SK-N-SH treated with all-trans-retinoic acid at 6 μM for 48 hours (cell line): ENCODE measurements around the gene GHRHR.
A peak's percentile ranks its signal among the peaks of the same experiment; 100 is the strongest.

ENCODE experiments used
- ATAC-seq: fragments of 200-7000 bp; cut with Tn5 transposase; 3 replicates; pipeline ENCODE4 v1.9.1; 2020; ENCODE audit warnings: mild to moderate bottlenecking, moderate library complexity
- ARNTL ChIP-seq: fragments of 450-650 bp; formaldehyde crosslinking; IDR thresholded peaks from 2 replicates; pipeline ENCODE4 v1.5.0; 2020; ENCODE audit warnings: low read depth, mild to moderate bottlenecking, moderate library complexity, borderline replicate concordance
- BACH2 ChIP-seq: fragments of 250-450 bp; sonication (Bioruptor Pico); IDR thresholded peaks from 2 replicates; pipeline ENCODE4 v1.9.0; 2021; ENCODE audit warnings: mild to moderate bottlenecking, borderline replicate concordance
- CSDC2 ChIP-seq: fragments of 250-450 bp; sonication (Bioruptor Pico); IDR thresholded peaks from 2 replicates; pipeline ENCODE4 v1.5.0; 2020; ENCODE audit warnings: mild to moderate bottlenecking, moderate library complexity
- ESRRG ChIP-seq: fragments of 250-450 bp; sonication (Bioruptor Pico); IDR thresholded peaks from 2 replicates; pipeline ENCODE4 v1.6.1; 2021; ENCODE audit warnings: mild to moderate bottlenecking
- GLIS3 ChIP-seq: fragments of 250-450 bp; sonication (Bioruptor Pico); IDR thresholded peaks from 2 replicates; pipeline ENCODE4 v1.5.0; 2020; ENCODE audit warnings: mild to moderate bottlenecking, moderate library complexity
- ISL1 ChIP-seq: fragments of 250-450 bp; sonication (Bioruptor Pico); IDR thresholded peaks from 2 replicates; pipeline ENCODE4 v2.1.2; 2022; ENCODE audit warnings: mild to moderate bottlenecking, moderate library complexity
- OSR1 ChIP-seq: fragments of 250-450 bp; sonication (Bioruptor Pico); IDR thresholded peaks from 2 replicates; pipeline ENCODE4 v1.8.0; 2022; ENCODE audit warnings: moderate library complexity, mild to moderate bottlenecking, inconsistent platforms
- PATZ1 ChIP-seq: fragments of 250-450 bp; sonication (Bioruptor Pico); IDR thresholded peaks from 2 replicates; pipeline ENCODE4 v1.8.0; 2020; ENCODE audit warnings: mild to moderate bottlenecking, moderate library complexity, borderline replicate concordance
- POU6F1 ChIP-seq: fragments of 250-450 bp; sonication (Bioruptor Pico); IDR thresholded peaks from 2 replicates; pipeline ENCODE4 v1.8.0; 2021; ENCODE audit warnings: low read depth, mild to moderate bottlenecking, moderate library complexity, borderline replicate concordance
- PPARA ChIP-seq: fragments of 250-450 bp; sonication (Bioruptor Pico); IDR thresholded peaks from 2 replicates; pipeline ENCODE4 v1.5.0; 2020; ENCODE audit warnings: mild to moderate bottlenecking, borderline replicate concordance
- RARB ChIP-seq: fragments of 250-450 bp; sonication (Bioruptor Pico); IDR thresholded peaks from 2 replicates; pipeline ENCODE4 v1.8.0; 2021; ENCODE audit warnings: mild to moderate bottlenecking, moderate library complexity
- SNAI2 ChIP-seq: fragments of 250-450 bp; sonication (Bioruptor Pico); IDR thresholded peaks from 2 replicates; pipeline ENCODE4 v1.5.0; 2020; ENCODE audit warnings: mild to moderate bottlenecking, moderate library complexity
- TCF4 ChIP-seq: fragments of 250-450 bp; sonication (Bioruptor Pico); IDR thresholded peaks from 2 replicates; pipeline ENCODE4 v1.8.0; 2021; ENCODE audit warnings: mild to moderate bottlenecking, moderate library complexity, borderline replicate concordance
- TOX ChIP-seq: fragments of 250-450 bp; sonication (Bioruptor Pico); IDR thresholded peaks from 2 replicates; pipeline ENCODE4 v1.8.0; 2021; ENCODE audit warnings: mild to moderate bottlenecking, moderate library complexity, borderline replicate concordance
- TSHZ2 ChIP-seq: fragments of 250-450 bp; sonication (Bioruptor Pico); IDR thresholded peaks from 2 replicates; pipeline ENCODE4 v1.5.0; 2020; ENCODE audit warnings: mild to moderate bottlenecking, moderate library complexity
- ZC3H10 ChIP-seq: fragments of 250-450 bp; sonication (Bioruptor Pico); IDR thresholded peaks from 2 replicates; pipeline ENCODE4 v1.5.1; 2021; ENCODE audit warnings: mild to moderate bottlenecking, moderate library complexity
- ZFP3 ChIP-seq: fragments of 250-450 bp; sonication (Bioruptor Pico); IDR thresholded peaks from 2 replicates; pipeline ENCODE4 v1.5.0; 2020; ENCODE audit warnings: mild to moderate bottlenecking, moderate library complexity
- ZFP30 ChIP-seq: fragments of 450-650 bp; formaldehyde crosslinking; IDR thresholded peaks from 2 replicates; pipeline ENCODE4 v1.5.0; 2022; ENCODE audit warnings: mild to moderate bottlenecking, moderate library complexity
- ZNF565 ChIP-seq: fragments of 450-650 bp; formaldehyde crosslinking; conservative IDR thresholded peaks from 2 replicates; pipeline ENCODE4 v1.5.0; 2020; ENCODE audit warnings: low read depth, mild to moderate bottlenecking, moderate library complexity
- ZNF70 ChIP-seq: fragments of 450-650 bp; formaldehyde crosslinking; IDR thresholded peaks from 2 replicates; pipeline ENCODE4 v1.5.0; 2020; ENCODE audit warnings: mild to moderate bottlenecking, moderate library complexity
- ZNF8 ChIP-seq: fragments of 450-650 bp; formaldehyde crosslinking; IDR thresholded peaks from 2 replicates; pipeline ENCODE4 v1.5.0; 2020; ENCODE audit warnings: mild to moderate bottlenecking, moderate library complexity
- TF ChIP-seq, protein P1 (sequence below): fragments of 250-450 bp; sonication (Bioruptor Pico); IDR thresholded peaks from 2 replicates; pipeline ENCODE4 v1.5.1; 2020; ENCODE audit warnings: low read depth, mild to moderate bottlenecking, moderate library complexity
- TF ChIP-seq, protein P2 (sequence below): fragments of 250-450 bp; sonication (Bioruptor Pico); IDR thresholded peaks from 2 replicates; pipeline ENCODE4 v1.5.1; 2021; ENCODE audit warnings: mild to moderate bottlenecking, moderate library complexity

GHRHR gene

DNA sequence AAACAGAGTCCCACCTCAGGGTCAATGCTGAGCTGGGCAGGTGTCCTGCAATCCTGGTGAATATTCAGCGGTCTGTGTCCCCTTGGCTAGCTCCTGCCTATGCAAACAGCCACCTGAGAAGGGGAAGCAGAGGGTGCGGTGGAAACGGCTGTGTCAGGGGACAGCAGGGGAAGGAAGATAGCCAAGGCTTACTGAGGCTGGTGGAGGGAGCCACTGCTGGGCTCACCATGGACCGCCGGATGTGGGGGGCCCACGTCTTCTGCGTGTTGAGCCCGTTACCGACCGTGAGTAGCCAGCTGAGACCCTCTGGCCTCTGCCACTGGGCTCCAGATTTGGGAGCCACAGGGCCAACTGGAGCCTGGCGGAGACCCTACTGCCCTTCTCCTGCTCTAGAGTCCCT is at the start of gene GHRHR:
TSS of gene GHRHR (plus strand) at position 112 of the 400 bp plus-strand sequence. CDS start at position 228, 116 bp downstream.
- TF ChIP-seq TCF4 (CRISPR knock-in tag), result no peak
- no peak for TF ChIP-seq CSDC2
- no peak for TF ChIP-seq ZC3H10
- TF ChIP-seq, protein P1, sequence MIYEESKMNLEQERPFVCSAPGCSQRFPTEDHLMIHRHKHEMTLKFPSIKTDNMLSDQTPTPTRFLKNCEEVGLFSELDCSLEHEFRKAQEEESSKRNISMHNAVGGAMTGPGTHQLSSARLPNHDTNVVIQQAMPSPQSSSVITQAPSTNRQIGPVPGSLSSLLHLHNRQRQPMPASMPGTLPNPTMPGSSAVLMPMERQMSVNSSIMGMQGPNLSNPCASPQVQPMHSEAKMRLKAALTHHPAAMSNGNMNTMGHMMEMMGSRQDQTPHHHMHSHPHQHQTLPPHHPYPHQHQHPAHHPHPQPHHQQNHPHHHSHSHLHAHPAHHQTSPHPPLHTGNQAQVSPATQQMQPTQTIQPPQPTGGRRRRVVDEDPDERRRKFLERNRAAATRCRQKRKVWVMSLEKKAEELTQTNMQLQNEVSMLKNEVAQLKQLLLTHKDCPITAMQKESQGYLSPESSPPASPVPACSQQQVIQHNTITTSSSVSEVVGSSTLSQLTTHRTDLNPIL (CRISPR knock-in tag), result no peak
- TF ChIP-seq BACH2, result no peak
- no peak for TF ChIP-seq ZFP3
- TF ChIP-seq, protein P2, sequence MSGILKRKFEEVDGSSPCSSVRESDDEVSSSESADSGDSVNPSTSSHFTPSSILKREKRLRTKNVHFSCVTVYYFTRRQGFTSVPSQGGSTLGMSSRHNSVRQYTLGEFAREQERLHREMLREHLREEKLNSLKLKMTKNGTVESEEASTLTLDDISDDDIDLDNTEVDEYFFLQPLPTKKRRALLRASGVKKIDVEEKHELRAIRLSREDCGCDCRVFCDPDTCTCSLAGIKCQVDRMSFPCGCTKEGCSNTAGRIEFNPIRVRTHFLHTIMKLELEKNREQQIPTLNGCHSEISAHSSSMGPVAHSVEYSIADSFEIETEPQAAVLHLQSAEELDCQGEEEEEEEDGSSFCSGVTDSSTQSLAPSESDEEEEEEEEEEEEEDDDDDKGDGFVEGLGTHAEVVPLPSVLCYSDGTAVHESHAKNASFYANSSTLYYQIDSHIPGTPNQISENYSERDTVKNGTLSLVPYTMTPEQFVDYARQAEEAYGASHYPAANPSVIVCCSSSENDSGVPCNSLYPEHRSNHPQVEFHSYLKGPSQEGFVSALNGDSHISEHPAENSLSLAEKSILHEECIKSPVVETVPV (CRISPR knock-in tag), result no peak
- TF ChIP-seq ZNF70, result no peak
- TF ChIP-seq SNAI2, result no peak
- no peak for TF ChIP-seq GLIS3 (CRISPR knock-in tag)
- no peak for TF ChIP-seq TOX (CRISPR knock-in tag)
- no peak for TF ChIP-seq ZNF565 (CRISPR knock-in tag)
- TF ChIP-seq RARB, result no peak
- no peak for TF ChIP-seq OSR1
- ATAC-seq, result no peak

DNA sequence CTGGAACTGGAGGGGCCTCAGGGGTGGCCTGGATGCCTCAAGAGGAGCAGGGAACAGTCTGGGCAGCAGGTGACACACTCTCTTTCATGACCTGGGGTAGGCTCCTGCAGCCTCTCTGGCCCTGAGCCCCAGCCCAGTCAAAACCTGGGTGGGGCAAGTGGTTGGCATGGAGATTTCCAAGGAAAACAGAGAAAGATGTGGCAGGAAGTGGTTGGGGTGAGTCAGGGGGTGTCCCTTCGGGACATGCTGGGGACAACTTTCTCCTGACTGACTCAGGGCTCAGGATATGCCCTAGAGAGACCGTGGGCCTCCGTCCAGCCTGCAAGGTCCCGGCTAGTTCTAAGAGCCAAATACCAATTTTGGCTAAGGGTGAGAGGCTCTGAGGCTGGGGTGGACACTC is 49.2 kb upstream of the GHRHR start:
- TF ChIP-seq ARNTL (CRISPR knock-in tag) (no peak), POU6F1 (CRISPR knock-in tag) (no peak), ZNF8 (CRISPR knock-in tag) (no peak), ZFP3 (no peak), ESRRG (CRISPR knock-in tag) (no peak), RARB (no peak), BACH2 (no peak), ZC3H10 (no peak), ZFP30 (CRISPR knock-in tag) (no peak), TOX (CRISPR knock-in tag) (no peak), OSR1 (no peak), PPARA (no peak), SNAI2 (no peak)
- TF ChIP-seq, protein P1 (CRISPR knock-in tag), result no peak
- TF ChIP-seq, protein P2 (CRISPR knock-in tag), result no peak
- peak; percentile 41 for ATAC-seq

DNA sequence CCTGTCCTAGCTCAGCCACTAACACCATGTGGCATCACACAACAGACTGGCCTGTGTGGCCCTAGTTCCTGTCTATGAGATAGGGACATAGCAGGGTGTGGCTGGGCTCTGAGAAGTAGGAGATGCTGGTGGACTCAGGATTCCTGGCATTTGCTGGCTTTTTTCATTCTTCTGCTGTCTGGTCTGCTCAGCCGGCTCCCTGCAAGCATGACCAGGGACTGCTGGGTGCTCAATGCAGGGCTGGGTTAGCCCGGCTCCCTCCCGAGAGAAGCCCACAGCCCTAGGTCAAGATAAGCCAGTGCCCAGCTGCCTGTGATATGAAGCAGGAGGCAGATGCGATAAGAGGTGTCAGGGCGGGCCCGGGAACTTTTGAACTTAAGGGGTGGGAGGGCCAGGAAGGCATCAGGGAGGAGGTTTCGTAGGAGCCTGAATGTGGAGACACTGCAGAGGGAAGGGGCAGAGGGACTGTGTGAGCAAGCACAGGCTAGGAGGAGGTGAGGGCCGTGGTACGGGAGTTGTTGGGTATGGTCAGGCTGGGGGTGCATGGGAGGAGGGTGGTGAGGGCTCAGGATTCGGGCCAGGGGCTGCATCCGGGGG is 48.6 kb upstream of the GHRHR start:
- peak; percentile 39; the same call in 1 of the 2 replicates for TF ChIP-seq TCF4 (CRISPR knock-in tag)
- TF ChIP-seq ISL1 (CRISPR knock-in tag), result no peak
- ATAC-seq, result peak; percentile 46

DNA sequence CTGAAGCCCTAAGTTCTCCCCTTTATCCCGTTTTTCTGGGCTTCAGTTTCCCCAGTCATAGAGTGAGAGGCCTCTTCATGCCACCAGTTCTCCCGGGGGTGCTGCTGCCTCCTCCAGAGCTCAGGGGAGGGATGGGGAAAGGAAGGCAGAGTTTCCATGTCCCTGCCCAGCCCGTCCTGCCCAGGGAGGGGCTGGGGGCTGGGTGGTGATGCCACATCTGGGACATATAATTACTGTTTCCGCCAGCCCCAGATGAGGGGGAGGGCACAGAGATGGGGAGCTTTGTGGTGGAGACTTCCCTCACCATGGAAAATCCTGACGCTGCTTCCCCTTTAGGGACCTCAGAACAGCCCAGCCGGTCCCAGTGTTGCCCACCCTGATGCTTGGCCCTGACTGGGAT is 48.0 kb upstream of the GHRHR start:
- ATAC-seq, result no peak
- TF ChIP-seq, protein P1 (CRISPR knock-in tag), result no peak
- TF ChIP-seq PATZ1 (CRISPR knock-in tag) (no peak), TOX (CRISPR knock-in tag) (no peak), ZFP30 (CRISPR knock-in tag) (no peak), TCF4 (CRISPR knock-in tag) (no peak), TSHZ2 (CRISPR knock-in tag) (no peak), PPARA (no peak), ARNTL (CRISPR knock-in tag) (no peak), ZNF8 (CRISPR knock-in tag) (no peak), SNAI2 (no peak)
